HEK293 (cell line): ENCODE results near the gene SFTPD.

Experiments
- GLI4 ChIP-seq: fragments of 450-650 bp; formaldehyde crosslinking; IDR thresholded peaks from 2 replicates; pipeline ENCODE4 v1.5.1; 2016; ENCODE audit warnings: missing biosample characterization, missing genetic modification characterization
- SALL2 ChIP-seq: fragments of 450-650 bp; formaldehyde crosslinking; IDR thresholded peaks from 2 replicates; pipeline ENCODE4 v1.5.0; 2017; ENCODE audit warnings: missing biosample characterization, mild to moderate bottlenecking, missing genetic modification characterization, borderline replicate concordance
- ZBTB1 ChIP-seq: fragments of 450-650 bp; formaldehyde crosslinking; IDR thresholded peaks from 2 replicates; pipeline ENCODE4 v1.5.1; 2016; ENCODE audit warnings: missing biosample characterization, missing genetic modification characterization
- ZBTB8A ChIP-seq: fragments of 450-650 bp; formaldehyde crosslinking; IDR thresholded peaks from 2 replicates; pipeline ENCODE4 v1.5.1; 2016; ENCODE audit warnings: missing biosample characterization, missing genetic modification characterization
- ZNF514 ChIP-seq: fragments of 450-650 bp; formaldehyde crosslinking; IDR thresholded peaks from 2 replicates; pipeline ENCODE4 v1.5.1; 2016; ENCODE audit warnings: missing biosample characterization, missing genetic modification characterization
- ZNF747 ChIP-seq: fragments of 450-650 bp; formaldehyde crosslinking; IDR thresholded peaks from 2 replicates; pipeline ENCODE4 v1.5.1; 2016; ENCODE audit warnings: missing biosample characterization, missing genetic modification characterization
- TF ChIP-seq, protein P1 (sequence below): fragments of 450-650 bp; formaldehyde crosslinking; IDR thresholded peaks from 2 replicates; pipeline ENCODE4 v1.5.1; 2016; ENCODE audit warnings: missing biosample characterization, missing genetic modification characterization
- TF ChIP-seq, protein P2 (sequence below): fragments of 450-650 bp; formaldehyde crosslinking; IDR thresholded peaks from 2 replicates; pipeline ENCODE4 v1.5.1; 2016; ENCODE audit warnings: missing biosample characterization, missing genetic modification characterization, low read depth
- TF ChIP-seq, protein P3 (sequence below): fragments of 450-650 bp; formaldehyde crosslinking; IDR thresholded peaks from 2 replicates; pipeline ENCODE4 v1.5.1; 2016; ENCODE audit warnings: missing biosample characterization, missing genetic modification characterization

DNA sequence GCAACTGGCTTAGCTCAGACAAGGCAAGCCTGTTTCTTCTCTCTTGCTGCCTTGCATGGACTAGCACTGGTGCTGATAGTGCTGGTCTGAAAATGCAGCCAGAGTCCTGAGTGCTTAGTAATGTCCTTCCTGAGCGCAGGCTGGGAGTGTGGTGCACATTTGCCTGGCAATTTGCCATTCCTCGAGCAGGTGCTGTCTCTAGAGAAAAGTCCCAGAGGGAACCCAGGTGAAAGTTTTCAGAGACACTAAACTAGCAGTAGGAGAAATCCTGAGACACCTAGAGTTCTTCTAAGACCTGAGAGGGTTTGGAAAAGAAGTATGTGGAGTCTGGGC lies 1.9 kb downstream of the SFTPD start:
- TF ChIP-seq, protein P1, sequence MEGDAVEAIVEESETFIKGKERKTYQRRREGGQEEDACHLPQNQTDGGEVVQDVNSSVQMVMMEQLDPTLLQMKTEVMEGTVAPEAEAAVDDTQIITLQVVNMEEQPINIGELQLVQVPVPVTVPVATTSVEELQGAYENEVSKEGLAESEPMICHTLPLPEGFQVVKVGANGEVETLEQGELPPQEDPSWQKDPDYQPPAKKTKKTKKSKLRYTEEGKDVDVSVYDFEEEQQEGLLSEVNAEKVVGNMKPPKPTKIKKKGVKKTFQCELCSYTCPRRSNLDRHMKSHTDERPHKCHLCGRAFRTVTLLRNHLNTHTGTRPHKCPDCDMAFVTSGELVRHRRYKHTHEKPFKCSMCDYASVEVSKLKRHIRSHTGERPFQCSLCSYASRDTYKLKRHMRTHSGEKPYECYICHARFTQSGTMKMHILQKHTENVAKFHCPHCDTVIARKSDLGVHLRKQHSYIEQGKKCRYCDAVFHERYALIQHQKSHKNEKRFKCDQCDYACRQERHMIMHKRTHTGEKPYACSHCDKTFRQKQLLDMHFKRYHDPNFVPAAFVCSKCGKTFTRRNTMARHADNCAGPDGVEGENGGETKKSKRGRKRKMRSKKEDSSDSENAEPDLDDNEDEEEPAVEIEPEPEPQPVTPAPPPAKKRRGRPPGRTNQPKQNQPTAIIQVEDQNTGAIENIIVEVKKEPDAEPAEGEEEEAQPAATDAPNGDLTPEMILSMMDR (tag by site-specific recombination) = no peak
- no peak for TF ChIP-seq ZNF514 (tag by site-specific recombination)
- TF ChIP-seq ZBTB8A (tag by site-specific recombination) = no peak
- no peak for TF ChIP-seq ZBTB1
- TF ChIP-seq, protein P2, sequence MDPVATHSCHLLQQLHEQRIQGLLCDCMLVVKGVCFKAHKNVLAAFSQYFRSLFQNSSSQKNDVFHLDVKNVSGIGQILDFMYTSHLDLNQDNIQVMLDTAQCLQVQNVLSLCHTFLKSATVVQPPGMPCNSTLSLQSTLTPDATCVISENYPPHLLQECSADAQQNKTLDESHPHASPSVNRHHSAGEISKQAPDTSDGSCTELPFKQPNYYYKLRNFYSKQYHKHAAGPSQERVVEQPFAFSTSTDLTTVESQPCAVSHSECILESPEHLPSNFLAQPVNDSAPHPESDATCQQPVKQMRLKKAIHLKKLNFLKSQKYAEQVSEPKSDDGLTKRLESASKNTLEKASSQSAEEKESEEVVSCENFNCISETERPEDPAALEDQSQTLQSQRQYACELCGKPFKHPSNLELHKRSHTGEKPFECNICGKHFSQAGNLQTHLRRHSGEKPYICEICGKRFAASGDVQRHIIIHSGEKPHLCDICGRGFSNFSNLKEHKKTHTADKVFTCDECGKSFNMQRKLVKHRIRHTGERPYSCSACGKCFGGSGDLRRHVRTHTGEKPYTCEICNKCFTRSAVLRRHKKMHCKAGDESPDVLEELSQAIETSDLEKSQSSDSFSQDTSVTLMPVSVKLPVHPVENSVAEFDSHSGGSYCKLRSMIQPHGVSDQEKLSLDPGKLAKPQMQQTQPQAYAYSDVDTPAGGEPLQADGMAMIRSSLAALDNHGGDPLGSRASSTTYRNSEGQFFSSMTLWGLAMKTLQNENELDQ (tag by site-specific recombination) = no peak
- TF ChIP-seq GLI4 (tag by site-specific recombination) = no peak
- no peak for TF ChIP-seq SALL2
- TF ChIP-seq, protein P3, sequence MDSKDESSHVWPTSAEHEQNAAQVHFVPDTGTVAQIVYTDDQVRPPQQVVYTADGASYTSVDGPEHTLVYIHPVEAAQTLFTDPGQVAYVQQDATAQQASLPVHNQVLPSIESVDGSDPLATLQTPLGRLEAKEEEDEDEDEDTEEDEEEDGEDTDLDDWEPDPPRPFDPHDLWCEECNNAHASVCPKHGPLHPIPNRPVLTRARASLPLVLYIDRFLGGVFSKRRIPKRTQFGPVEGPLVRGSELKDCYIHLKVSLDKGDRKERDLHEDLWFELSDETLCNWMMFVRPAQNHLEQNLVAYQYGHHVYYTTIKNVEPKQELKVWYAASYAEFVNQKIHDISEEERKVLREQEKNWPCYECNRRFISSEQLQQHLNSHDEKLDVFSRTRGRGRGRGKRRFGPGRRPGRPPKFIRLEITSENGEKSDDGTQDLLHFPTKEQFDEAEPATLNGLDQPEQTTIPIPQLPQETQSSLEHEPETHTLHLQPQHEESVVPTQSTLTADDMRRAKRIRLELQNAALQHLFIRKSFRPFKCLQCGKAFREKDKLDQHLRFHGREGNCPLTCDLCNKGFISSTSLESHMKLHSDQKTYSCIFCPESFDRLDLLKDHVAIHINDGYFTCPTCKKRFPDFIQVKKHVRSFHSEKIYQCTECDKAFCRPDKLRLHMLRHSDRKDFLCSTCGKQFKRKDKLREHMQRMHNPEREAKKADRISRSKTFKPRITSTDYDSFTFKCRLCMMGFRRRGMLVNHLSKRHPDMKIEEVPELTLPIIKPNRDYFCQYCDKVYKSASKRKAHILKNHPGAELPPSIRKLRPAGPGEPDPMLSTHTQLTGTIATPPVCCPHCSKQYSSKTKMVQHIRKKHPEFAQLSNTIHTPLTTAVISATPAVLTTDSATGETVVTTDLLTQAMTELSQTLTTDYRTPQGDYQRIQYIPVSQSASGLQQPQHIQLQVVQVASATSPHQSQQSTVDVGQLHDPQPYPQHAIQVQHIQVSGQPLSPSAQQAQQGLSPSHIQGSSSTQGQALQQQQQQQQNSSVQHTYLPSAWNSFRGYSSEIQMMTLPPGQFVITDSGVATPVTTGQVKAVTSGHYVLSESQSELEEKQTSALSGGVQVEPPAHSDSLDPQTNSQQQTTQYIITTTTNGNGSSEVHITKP (tag by site-specific recombination) = no peak
- no peak for TF ChIP-seq ZNF747 (tag by site-specific recombination)
